ENCODE measurements around the gene ANXA4.
"Not testable (repeated sequence)": the region's sequence is repeated elsewhere in the genome, so short reads cannot be mapped to it uniquely, and the experiment has no call there.

Gene ANXA4

DNA sequence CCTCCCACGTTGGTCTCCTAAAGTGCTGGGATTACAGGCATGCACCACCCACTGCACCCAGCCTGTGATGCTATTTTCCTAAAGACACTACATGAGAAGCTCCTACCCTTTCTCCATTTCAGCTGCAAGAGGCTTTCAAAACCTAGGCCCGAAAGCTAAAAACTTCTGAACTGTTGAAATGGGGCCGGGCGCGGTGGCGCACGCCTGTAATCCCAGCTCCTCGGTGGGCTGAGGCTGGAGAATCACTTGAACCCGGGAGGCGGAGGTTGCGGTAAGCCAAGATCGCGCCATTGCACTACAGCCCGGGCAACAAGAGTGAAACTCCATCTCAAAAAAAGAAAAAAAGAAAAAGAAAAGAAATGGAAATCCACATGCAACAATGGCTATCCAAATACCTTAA lies 18.1 kb upstream of the ANXA4 start:
- DNase-seq: no peak

DNA sequence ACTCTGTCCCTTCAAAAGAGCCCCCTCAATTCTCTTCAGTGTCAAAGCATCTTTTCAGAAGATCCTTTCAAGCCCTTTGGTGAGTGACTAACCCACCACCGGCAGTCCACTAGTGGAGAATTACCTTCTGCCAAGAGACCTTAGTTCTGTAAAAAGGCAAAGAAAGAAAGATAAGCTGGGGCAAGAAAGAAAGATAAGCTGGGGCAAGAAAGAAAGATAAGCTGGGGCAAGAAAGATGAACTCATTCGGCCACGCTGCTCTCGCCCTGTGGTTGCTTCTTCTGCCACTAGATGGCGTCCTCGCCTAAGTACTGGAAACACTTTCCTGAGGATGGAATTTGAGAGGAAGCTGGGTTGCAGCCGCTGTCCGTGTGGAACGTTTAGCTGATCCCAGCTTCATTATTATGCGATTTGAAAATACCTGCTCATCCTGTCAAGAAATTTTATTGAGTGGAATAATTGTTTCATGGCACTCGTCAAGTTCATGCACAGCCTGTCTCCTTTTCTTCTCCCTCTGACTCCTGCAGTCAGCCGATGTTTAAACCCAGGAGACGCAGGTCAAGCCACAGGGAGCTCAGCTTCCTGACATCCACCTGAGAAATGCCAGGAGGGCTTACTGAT lies 17.3 kb upstream of the ANXA4 start:
- DNase-seq: peak; percentile 83

DNA sequence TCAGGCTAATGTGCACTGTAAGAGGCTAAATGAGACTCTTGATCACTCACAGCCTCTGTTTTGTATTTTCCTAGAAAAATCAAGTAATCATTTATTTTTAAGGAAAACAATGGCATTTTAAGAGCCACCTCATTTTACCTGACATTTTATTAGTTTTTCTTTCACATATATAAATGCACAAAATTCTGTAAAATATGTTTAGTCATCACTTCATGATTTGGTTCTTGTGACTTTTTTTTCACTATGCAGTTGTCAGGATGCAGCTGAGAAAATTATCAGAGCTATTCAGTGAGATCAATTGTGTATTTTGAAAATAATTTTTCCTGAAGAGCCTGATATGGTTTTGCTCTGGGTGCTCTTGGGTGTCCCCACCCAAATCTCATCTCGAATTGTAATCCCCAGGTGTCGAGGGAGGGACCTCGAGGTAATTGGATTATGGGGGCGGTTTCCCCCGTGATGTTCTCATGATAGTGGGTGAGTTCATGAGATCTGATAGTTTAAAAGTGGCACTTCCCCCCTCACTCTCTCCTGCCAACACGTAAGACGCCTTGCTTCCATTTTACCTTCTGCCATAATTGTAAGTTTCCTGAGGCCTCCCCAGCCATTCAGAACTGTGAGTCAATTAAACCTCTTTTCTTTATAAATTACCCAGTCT lies 16.1 kb upstream of the ANXA4 start:
- DNase-seq: no peak

DNA sequence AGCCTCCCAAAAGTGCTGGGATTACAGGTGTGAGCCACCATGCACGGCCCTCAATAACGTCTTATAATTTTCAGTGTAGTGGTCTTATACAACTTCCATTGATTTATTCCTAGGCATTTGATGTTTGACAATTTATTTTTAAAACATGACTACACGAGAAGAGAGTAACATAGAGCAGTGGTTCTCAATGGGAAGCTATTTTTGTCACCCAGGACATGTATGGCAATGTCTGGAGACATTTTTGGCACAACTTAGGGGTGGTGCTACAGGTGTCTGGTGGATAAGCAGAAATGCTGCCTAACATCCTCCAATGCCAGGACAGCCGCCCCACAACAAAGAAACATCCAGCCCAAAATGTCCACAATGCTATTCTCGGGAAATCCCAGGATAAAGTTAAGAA lies 12.7 kb upstream of the ANXA4 start:
- no peak for DNase-seq

DNA sequence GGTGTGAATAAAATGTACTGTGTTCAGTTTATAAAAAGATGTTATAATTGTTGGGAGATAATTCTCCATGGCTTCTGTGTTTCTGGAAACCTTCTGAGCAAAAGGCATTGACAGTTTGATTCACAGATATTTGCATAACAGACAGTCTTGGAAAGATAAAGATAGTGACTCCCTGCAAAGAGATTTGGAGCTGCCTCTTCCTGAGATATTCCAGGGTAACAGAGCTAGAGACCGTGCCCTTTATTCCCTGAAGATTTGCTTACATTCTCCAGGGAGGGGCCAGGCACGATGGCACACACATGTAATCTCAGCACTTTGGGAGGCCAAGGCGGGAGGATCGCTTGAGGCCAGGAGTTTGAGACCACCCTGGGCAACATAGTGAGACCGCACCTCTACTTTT lies 12.2 kb upstream of the ANXA4 start:
- no peak for DNase-seq

DNA sequence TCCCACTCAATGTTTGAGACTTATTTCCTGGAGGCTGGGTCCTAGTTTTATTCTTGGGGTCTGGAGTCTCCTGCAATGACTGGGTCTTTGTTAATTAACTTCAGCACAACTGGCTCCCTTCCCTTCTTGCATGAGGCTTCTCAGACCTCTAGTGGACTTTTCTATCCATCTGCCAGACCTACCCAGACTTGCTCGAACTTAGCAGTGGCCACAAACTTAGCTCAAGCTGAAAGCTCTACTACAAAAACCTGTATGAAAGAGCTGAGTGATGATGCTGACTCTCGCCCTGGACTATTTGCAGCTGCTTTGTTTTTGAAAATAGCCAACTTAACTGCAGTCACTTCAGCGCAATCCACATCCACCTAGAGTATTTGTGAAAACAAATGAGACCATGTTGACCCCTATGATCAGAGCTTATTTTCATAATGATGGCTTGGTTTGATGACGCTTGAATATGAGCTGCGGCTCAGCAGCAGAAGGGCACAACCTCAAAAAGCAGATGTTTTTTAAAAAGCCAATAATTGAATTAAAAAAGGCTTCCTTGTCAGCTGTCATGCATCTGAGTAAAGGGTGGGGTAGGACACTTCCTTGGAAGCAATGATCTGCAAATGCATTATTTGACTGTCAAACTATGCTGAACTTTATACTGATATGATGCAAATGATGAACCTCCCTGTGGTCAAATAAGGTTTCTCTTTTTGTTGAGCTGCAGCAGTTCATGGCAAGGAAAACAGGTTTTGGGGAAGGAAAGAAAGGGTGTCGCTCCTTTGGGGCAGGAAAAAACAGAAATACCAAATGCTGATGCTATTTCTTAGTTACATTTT lies 10.6 kb upstream of the ANXA4 start:
- DNase-seq: no peak

DNA sequence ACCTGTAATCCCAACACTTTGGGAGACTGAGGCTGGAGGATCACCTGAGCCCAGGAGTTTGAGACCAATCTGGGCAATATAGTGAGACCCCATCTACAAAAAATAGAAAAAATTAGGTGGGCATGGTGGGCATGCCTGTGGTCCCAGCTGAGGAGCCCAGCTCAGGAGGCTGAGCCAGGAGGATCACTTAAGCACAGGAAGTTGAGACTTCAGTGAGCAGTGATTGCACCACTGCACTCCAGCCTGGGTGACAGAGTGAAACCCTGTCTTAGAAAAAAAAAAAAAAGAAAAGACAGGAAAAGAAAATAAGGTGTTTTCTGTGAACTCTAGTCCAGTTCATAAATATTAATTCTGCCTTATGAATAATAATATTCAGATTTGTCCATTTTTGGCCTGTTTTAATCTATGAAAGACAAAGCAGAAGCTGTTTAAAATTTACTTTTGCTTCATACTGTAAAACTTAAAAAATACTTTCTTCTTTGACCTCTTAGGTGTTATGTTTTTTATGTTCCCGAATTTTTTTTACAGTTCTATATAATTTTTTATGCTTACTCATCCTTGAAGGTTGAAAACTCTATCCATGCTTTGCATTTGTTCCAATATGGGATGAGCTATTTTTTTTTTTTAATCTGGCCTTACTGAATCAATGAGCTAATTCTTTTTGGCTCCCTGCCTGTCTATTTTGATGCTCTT lies 8.4 kb upstream of the ANXA4 start:
- no peak for DNase-seq

DNA sequence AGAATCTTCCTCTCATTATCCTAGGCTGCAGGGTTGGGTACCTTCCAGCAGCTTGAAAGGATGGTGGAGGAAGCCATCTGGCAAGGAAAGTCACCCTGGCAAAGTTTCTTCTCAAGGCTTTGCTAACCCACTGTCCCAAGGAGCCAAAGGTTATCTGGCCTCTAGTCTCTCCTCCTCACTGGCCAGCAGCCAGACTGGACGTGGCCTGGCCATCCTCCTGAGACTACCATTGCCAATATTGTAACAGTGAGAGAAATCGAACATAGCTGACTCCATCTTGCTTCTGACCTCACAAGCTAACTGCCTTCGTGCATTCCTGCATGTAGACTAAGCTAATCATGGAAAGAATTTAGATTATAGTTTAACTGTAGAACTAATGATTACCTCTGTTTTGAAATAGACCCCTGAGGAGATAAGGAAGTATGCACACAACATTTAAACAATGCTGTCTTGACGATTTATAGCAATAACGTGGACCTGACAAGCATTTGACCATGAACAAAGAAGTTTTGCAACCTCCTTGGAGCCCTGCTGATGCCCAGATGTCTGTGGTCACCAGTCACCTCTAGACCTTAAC lies 7.8 kb upstream of the ANXA4 start:
- no peak for DNase-seq

DNA sequence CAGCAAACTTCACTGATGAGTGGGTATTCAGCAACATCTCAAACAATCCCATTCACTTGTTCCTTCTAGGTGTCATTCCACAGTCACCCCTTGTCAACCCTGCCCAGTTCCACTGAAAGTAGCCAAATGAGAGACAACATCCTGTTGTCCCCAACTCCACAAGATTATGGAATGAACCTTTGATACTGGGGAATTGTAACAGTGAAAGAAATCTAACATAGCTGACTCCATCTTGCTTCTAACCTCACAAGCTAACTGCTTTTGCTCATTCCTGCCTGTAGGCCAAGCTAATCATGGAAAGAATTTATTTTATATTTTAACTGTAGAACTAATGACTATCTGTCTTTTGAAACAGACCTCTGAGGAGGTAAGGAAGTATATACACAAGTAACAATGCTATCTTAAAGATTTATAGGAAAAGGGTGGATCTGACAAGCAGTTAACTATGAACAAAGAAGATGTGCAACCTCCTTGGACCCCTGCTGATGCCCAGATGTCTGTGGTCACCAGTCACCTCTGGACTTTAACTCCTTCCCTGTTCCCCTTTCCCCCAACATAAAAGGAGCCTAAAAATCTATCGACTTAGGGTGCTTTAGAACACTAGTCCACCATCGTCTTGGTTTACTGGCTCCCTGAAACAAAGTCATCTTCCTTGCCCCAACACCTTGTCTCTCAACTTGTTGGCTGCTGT lies 6.9 kb upstream of the ANXA4 start:
- no peak for DNase-seq

DNA sequence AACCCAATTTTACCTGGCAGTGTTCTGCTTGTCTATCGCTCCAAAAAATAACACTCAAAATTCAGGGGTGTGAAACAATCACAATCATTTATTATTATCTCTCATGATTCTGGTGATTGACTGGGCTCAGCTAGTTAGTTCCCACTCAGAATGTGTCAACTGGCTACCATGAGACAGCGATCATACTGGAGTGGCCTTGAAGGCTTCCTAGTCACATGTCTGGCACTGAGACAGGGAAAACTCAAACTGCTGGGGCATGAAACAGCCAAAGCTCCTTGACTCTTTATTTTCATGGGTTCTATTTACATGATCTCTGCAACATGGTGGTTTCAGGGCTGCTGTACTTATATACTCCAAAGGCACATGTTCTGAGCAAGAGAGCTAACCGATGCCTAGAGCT lies 6.2 kb upstream of the ANXA4 start:
- no peak for DNase-seq

DNA sequence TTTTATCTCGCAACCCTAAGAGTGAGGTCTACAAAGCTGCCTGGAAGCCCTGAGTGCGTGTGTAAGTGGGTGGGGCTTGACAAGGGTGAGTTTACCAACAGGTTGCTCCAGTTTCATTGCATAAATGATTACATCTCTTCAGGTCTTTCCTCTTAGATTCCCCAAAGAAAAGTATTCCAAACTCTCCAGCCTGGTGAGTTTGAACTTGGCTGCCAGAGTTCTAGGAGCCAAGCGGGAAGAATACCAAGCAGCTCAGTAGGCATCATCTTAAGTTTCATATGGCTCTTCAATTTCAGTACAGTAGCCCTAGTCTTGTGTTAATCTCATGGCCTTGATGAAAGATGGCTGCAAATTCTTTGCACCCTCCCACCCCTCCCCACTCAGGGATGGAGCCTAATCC lies 3.8 kb upstream of the ANXA4 start:
- not testable (repeated sequence) for DNase-seq

DNA sequence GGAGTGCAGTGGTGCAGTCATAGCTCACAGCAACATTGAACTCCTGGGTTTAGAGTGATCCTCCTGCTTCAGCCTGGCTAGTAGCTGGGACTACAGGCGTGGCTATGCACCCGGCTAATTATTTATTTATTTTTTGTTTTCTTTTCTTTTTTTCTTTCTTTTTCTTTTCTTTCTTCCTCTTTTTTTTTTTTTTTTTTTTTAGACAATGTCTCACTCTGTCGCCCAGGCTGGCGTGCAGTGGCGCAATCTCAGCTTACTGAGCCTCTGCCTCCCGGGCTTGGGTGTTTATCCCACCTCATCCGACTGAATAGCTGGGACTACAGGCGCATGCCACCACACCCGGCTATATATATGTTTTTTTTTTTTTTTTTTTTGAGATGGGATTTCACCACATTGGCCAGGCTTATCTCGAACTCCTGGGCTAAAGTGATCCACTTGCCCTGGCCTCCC lies 1.4 kb upstream of the ANXA4 start:
- DNase-seq: no peak

DNA sequence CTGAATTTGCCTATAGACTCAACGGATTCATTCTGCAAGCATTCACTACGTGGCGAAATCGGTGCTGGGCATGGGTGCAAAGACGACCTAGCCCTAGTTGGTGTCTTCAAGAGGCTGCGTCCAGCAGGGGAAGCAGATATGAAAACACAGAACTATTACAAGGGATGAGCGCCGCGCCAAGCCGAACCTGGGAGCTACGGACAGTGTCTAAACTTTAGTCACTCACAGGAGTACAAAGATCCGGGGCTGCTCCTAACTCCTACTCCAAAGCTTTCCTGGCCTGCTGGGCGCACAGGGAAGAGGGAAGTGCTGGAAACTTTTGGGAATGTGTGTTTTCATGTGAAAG lies 732 bp upstream of the ANXA4 start:
- DNase-seq: peak; percentile 18

DNA sequence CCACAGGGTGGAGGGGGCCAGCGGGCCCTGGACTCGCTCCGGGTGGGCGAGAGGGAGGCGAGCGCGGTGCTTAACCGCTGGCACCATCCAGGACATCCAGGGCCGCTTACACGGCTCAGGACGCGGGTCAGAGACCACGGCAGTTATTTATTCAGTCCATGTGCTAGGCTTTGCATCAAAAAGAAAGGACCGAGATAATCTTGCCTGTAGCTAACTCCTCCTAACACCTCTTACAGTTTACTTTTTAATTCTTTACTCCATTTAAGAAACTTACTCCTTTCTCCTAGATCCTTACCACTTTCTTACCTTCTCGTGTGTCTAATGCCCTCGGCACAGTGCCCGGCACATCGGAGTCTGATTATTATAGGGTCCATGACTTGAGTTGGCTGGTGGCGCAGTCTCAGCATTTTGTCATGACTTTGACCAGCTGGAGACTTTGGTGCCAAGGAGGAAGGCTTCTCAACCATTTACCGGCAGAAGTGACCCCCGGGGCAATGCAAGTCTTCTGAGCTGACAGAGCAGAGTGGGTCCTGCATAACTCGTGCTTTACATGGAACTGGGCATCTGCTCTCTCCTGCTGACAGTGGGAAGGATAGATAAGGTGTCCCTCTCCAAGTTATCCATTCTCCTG lies 503 bp downstream of the ANXA4 start:
- no peak for DNase-seq

DNA sequence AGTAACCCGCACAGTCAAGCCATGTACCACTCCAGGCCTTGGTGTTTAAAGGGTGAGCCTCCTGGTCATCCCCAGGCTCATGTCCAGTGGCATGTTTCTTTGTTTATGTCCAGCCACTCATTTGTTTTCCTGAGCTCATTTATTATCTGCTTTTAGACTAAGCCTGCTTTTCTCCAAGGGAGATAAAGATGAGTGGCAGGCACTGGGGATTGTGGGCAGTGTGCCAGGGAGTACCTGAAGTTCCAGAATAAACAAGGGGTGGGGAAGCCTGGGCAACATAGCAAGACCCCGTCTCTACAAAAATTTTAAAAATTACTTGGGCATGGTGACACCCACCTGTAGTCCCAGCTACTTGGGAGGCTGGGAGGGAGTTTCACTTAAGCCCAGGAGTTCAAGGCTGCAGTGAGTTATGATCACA lies 1.9 kb downstream of the ANXA4 start:
- DNase-seq: no peak

DNA sequence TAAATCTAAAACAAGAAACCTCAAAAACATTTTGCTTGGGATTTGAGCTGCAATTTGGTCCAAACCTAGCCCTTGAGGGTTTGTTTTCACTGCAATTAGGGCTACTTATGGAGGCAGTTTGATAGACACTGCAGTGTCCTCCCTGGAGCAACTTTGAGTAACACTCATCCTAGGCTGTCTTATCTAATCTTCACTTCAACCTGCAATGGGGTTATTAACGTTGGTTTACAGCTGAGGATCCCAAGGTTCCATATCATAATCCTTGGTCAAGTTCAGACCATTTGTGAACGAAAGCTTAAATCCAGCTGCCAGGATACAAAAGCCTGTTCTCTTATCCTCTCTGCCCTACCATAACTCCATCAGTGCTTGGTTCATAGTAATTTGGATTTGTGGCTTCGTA lies 2.5 kb downstream of the ANXA4 start:
- DNase-seq: no peak

DNA sequence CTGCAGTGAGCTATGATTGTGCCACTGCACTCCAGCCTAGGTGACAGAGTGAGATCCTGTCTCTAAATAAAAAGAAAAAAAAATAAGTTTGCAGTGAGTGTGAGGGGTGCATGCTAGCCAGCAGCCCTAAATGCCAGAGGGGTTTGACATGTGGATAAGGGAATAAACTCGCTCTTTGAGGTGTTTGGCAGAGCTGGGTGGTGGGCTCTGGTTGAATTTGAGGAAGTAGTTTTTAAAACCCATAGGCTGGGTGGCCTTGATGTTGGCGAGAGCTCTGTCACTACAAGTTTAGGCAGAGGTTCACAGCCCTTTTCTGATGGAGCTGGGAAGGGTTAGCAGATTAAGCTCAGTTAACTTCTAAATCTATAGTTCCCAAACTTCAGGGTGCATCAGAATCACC lies 3.1 kb downstream of the ANXA4 start:
- DNase-seq: no peak

DNA sequence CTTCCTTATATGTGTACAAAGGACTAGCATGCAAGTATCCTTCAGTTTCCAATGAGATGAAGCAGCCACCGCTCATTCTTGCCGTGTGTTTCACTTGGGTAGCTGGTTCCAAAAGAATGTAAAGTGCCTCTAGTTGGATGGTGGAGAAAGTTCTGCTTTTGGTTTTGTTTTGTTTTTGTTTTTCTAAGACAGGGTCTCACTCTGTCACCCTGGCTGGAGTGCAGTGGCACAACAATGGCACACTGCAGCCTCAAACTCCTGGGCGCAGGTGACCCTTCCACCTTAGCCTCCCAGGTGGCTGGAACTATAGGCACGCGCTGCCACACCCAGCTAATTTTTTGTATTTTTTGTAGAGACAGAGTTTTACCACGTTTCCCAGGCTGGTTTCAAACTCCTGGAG lies 8.3 kb downstream of the ANXA4 start:
- DNase-seq: no peak

DNA sequence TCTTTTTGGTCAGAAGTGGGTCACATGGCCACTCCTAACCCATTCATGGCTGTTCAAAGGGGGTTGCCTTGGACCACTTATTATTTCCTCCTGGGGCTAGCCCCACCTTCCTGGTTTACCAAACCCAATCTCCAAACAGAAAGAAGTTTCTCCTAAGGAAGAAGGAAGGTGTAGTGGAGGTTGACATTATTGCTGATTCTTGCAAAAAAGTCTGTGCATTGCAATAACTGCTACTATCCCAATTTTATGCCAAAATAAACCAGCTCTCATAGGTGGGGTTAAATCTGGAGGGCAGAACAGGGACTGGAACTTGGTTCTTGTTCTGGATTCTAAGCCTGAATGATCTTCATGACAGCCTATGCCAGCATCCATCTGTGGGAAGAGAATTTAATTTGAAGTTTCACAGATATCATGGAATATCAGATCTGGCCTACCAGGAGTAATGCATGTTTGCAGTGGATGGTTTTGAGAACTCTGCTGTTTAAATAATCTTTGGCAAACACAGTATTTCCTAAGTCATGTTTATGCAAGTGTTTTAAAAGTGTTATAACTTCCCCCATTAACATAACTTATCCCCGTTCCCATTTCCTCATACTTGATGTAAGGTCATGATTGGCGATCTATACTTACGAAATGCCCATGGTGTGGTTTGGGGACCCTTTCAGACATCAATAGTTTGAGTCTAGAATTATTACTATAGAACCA lies 11.9 kb downstream of the ANXA4 start:
- no peak for DNase-seq

DNA sequence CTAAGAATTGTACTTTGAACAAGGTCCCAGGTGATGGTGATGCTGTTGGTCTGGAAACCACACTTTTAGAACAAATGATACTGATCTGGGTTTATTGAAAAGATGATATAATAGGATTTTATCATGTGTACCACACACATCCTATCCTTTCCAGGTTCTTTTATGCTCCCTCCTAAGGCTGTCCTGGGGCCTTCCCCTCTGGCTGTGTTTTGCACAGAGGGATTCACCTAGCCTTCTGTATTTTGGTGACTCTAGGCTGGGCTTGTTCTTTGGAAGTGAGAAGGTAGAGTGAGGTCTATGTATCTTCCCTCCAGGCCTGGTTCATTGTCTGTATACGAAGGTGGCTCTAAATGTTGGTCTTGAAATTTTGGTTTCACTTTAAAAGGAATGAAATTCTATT lies 12.7 kb downstream of the ANXA4 start:
- no peak for DNase-seq

DNA sequence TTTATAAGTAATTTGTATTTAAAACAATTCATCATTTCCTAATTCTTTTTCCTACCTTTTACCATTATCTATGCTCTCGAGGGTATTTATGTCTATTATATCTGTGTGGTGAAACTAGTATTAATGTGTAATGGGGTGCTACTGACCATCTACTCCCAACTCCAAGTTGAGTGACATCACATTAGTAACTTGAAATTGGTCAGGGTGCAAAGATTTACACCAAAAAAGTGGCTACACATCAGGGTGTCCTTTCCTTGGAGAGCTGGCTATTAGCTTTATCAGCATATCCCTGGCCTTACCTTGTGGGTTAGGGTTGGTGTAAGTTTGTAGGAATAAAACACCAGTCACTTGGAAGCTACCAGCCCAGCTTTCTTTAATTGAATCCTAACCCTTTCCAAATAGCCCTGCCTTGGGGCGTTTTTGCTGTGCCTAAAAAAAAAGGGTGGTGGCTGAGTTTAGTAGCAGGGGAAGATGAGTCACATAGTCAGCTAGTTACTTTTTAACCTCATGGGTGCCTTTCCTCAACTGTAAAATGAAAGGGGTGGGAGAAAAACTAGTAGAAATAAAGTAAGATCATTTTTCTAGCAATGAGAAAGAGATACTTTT lies 14.0 kb downstream of the ANXA4 start:
- no peak for DNase-seq

Data from CD4-positive, alpha-beta T cell treated with Interleukin-4 for 4 hours (primary cell).